GM12865 (cell line): Measurements from ENCODE around the gene THRB.

Experiments
- DNase-seq: peaks from one replicate; pipeline ENCODE4 v3.0.0; 2010; ENCODE audit warnings: low read depth
- H3K4me3 ChIP-seq: 2 replicates; pipeline ENCODE4 v1.5.1; 2011; ENCODE audit warnings: mild to moderate bottlenecking, low read depth, low read length, control low read depth
- CTCF ChIP-seq: IDR thresholded peaks from 2 replicates; pipeline ENCODE4 v1.5.1; 2011; ENCODE audit warnings: low read length, control low read depth, low read depth, inconsistent platforms; ENCODE audit not compliant: insufficient read depth; ENCODE audit errors: missing control alignments

THRB gene

GRCh38 chr3:24235121-24235520 is 259.5 kb downstream of the THRB start:
- no peak for TF ChIP-seq CTCF
- H3K4me3 ChIP-seq: no peak overlapping the region
- DNase-seq: peak; percentile 27

- DNase-seq: no peak
- no peak for TF ChIP-seq CTCF
- H3K4me3 ChIP-seq: no peak overlapping the region
These were observed 261.9 kb downstream of the THRB start for GRCh38 chr3:24232784-24233183.

GRCh38 chr3:24229468-24230221 is 265.0 kb downstream of the THRB start:
- peak; percentile 6 for DNase-seq
- no peak for TF ChIP-seq CTCF
- H3K4me3 ChIP-seq: no peak overlapping the region

- no peak for DNase-seq
- TF ChIP-seq CTCF: no peak
- H3K4me3 ChIP-seq: no peak overlapping the region
These were observed 267.0 kb downstream of the THRB start for GRCh38 chr3:24227635-24228034.

- TF ChIP-seq CTCF: no peak
- no peak for DNase-seq
- no peak overlapping the region for H3K4me3 ChIP-seq
These were observed 268.3 kb downstream of the THRB start for GRCh38 chr3:24226397-24226796.

- TF ChIP-seq CTCF: no peak
- no peak for DNase-seq
- no peak overlapping the region for H3K4me3 ChIP-seq
These were observed 269.2 kb downstream of the THRB start for GRCh38 chr3:24225385-24225950.

- H3K4me3 ChIP-seq: no peak overlapping the region
- peak; percentile 37 for DNase-seq
- TF ChIP-seq CTCF: no peak
These were observed 269.8 kb downstream of the THRB start for GRCh38 chr3:24224666-24225384.
